OCI-LY1 (cell line): ENCODE results near the gene ZNF503.

Experiments used
- EZH2 ChIP-seq: fragments of 200-600 bp; sonication (generic), shearing (Covaris generic); IDR thresholded peaks from 2 replicates; pipeline ENCODE4 v1.8.0; 2017; ENCODE audit warnings: borderline replicate concordance, mixed run types, mild to moderate bottlenecking, antibody characterized with exemption, low read length, moderate library complexity, mixed read lengths
- TF ChIP-seq, protein P1 (sequence below): fragments of 200-600 bp; sonication (generic), shearing (Covaris generic); IDR thresholded peaks from 2 replicates; pipeline ENCODE4 v1.5.1; 2017; ENCODE audit warnings: mild to moderate bottlenecking, antibody characterized with exemption, low read length, moderate library complexity, mixed read lengths

DNA sequence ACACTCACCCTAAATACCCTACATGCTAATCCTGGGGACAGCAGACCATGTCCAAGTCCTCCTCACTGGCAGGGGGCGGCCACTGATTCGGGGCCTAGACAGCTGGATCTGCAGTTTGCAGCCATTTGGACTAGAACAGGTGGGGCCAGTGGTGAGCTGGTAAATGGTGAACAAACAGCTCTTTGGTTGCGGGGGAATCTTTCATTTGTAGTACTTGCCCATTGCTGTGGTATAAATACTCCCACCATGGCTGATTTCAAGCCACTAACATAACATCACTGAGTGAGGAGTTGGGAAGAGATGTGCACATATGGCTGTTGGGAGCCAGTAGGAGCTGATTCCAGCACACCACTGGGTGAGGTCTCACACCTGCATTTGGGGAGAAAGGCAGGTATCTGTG is 13.5 kb downstream of the ZNF503 start:
- TF ChIP-seq, protein P1, sequence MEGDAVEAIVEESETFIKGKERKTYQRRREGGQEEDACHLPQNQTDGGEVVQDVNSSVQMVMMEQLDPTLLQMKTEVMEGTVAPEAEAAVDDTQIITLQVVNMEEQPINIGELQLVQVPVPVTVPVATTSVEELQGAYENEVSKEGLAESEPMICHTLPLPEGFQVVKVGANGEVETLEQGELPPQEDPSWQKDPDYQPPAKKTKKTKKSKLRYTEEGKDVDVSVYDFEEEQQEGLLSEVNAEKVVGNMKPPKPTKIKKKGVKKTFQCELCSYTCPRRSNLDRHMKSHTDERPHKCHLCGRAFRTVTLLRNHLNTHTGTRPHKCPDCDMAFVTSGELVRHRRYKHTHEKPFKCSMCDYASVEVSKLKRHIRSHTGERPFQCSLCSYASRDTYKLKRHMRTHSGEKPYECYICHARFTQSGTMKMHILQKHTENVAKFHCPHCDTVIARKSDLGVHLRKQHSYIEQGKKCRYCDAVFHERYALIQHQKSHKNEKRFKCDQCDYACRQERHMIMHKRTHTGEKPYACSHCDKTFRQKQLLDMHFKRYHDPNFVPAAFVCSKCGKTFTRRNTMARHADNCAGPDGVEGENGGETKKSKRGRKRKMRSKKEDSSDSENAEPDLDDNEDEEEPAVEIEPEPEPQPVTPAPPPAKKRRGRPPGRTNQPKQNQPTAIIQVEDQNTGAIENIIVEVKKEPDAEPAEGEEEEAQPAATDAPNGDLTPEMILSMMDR: no peak
- TF ChIP-seq EZH2: no peak
